HG03159 (cell line): ENCODE results near the gene MOB3C.

ENCODE experiments used
- ATAC-seq: cut with Tn5 transposase; IDR thresholded peaks from one replicate; pipeline ENCODE4 v1.9.1; 2021; ENCODE audit warnings: mild to moderate bottlenecking, moderate library complexity; ENCODE audit not compliant: unreplicated experiment

MOB3C gene

DNA sequence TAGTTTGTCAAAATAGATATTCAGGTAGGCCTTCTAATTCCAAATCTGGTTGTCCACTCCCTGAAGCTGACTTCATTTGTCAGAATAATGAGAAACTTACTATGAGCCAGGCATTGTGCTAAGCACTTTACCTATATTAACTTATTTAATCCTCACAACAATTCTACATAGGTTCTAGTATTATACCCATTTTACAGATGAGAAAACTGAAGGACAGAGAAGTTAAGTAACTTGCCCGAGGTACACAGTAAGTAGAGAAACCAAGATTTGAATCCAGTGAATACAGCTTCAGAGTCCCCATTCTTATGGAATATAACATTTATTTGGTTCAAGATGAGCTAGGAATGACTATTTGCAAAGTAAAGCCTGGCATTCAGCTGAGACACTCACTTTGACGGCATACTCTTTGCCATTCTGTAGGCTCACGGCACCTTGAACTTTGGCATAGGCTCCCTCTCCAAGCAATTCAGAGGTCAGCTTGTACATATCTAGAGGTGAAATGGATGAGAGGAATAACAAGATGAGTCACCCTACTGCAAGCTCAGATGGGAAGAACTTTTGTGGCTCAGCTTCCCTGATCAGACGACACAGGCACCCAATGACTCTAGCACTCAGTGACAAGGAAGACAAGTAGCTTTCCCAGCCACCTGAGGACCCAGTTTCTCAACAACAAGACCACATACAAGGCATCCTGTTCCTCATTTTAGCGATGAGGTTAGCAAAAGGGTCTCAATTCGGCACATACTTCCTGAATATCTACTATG is 36.3 kb downstream of the MOB3C start:
- no peak for ATAC-seq

GRCh38 chr1:46577671-46578070 is 38.9 kb downstream of the MOB3C start:
- no peak for ATAC-seq

GRCh38 chr1:46576596-46576995 is 40.0 kb downstream of the MOB3C start:
- no peak for ATAC-seq

GRCh38 chr1:46575778-46576177 is 40.8 kb downstream of the MOB3C start:
- ATAC-seq = no peak

GRCh38 chr1:46575300-46575699 is 41.3 kb downstream of the MOB3C start:
- no peak for ATAC-seq

GRCh38 chr1:46571691-46572225 is 44.9 kb downstream of the MOB3C start:
- ATAC-seq = no peak

GRCh38 chr1:46569884-46570725 is 46.5 kb downstream of the MOB3C start:
- ATAC-seq = no peak

DNA sequence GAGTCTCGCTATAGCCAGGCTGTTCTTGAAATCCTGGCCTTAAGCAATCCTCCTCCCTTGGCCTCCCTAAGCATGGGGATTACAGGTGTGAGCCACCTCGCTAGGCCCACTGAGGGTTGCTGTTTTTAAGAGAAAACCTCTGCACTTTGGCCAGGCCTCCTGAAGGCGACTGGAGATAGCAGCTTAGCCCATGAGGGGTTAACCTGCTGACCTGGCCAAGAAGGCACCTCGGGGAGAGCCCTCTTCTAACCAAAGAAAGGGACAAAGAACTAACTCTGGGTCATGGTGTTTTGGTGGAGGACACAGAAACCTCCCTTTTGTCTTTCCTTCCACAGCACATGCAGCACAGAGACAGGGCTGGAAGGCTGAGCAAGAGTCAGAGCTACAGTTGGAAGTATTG is 47.5 kb downstream of the MOB3C start:
- no peak for ATAC-seq

DNA sequence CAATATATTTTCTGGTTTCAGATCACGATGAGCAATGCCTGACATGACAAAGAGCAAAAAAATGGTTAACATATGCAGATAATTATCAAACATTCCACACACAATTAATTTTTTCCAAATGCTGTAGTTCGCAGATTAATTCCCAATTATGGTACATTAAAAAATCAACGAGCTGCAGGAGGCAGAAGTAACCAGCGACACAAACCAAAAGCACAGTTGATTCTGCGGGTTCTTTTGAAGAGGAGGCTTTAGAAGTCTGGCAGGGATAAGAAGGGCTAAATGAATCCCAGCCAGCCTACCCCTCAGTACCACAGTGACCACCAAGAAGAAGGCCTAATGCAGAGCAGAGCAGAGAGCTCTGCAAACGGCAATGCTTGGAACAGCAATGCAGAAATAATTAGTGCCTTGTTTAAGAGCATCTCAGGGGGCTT is 48.1 kb downstream of the MOB3C start:
- ATAC-seq = no peak

DNA sequence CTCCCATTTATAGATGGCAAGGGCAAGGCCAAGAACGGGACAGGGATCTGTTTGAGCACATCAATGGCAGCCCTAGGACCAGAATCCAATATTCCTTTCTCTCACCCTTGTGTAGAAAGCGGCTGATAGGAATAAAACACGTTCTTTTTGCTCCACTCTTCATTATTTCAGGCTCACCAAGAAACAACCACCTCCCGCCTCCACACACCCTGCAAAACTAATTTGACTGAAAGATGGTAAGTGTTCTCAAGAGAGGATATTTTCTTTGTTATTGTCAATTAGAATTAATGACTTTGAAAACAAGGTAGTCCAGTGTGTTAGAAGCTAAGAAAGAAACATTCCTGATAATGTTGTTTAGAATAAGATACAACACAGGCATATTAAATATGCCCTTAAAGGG is 53.3 kb downstream of the MOB3C start:
- no peak for ATAC-seq

DNA sequence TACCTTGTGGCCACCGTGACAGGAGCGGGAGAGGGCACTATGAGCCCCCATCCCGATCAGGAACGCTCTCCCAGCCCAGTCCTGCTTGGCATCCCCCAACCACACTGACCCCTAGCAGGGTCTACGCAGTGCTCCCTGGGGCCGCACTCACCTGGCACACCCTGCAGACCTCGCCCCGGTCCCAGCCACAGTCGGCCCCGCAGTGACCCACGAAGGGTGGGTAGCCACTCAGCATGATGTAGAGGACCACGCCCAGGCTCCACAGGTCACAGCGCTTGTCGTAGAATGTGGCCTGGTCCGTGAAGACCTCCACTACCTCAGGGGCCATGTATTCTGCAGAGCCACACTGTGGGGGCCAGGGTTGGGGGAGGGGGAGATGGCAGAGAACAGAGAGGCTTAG is 54.1 kb downstream of the MOB3C start:
- ATAC-seq = no peak

DNA sequence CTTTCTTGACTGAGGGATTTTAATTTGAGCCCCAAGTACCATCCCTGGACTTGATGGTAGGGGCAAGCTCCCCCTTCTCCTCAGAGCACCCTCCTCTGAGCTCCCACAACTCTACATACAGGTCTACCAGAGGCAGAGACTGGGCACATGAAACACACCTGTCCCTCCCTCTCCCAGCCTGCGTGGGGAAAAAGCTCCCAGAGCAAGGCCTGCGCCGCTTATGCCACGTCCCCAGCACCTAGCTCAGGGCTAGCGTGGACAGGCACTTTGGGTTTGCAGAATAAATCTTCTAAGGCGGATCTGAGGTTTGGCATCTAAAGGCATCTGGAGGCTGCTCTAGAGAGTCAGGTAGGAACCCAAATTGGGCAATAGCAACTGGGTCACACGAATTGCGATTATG is 57.6 kb downstream of the MOB3C start:
- ATAC-seq = no peak

DNA sequence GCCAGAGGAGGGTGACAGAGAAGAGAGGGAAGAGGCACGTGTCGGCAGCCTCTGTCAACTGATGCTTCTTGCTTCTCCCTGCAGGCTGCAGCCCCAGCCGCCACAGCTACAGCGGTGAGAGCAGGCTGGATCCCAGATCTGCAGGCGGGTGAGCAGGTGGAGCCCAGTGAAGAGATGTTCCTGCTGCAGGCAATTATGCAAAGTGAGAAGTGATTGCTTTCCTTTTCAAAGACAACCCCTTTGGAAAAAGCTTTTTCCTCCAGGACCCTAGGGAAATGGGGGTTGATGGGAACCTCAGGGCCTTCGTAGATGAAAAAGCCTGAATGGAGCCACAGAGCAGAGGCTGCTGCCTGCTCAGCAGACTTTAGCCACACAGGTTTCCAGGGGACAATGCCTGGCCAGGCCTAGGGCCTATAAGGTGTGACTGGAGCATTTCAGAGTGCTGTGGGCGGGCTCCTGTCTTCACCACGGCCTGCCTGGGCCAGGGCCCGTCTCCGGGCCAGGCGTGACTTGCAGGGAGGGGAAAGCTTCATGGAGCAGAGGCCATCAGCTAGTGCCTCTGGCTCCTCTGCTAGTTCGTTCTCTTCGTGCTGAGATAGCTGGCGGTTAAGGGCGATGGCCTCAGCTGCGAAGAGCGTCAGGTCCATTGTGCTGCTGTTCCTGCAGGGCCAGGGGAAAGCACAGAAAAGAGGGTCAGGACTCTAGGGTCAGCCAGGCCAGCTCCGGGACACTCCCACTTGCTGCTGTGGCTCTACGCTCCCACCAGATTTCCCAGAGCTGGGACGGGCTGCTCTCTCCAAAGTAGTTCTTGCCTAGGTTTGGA is 58.3 kb downstream of the MOB3C start:
- no peak for ATAC-seq
